ENCODE data around the gene IRGQ. TPM values are rescaled to one million over a fixed set of nuclear protein-coding genes. Genes with fewer than 3 reads are reported as not detected.

Gene IRGQ
- total RNA-seq, 6 donors from 2014 or later = 17.2 to 25.1 (median 23.2) TPM

- no peak overlapping the region for H3K4me3 ChIP-seq
- H3K27ac ChIP-seq = no peak overlapping the region
- peaks cover 0 to 2% (median 0%) of the 10 kb centered on the region in 4 donors for H3K4me1 ChIP-seq
- H3K36me3 ChIP-seq = no peaks in the 10 kb centered on the region
- 87 to 88% methylated on average over 1 to 5 of the region's 5 CpGs for WGBS, 2 donors
- TF ChIP-seq POLR2AphosphoS5 (IDR thresholded peaks at IDR 0.05) = no peak
- no peak for TF ChIP-seq POLR2A (IDR thresholded peaks at IDR 0.05)
- TF ChIP-seq EP300 (IDR thresholded peaks at IDR 0.05) = no peak
- TF ChIP-seq CTCF (IDR thresholded peaks at IDR 0.05) = no peak
- DNase-seq = no peak
- no peaks in the 10 kb centered on the region for H3K9me3 ChIP-seq
- peaks cover 0 to 3% (median 0%) of the 10 kb centered on the region in 4 donors for H3K27me3 ChIP-seq
- no peak for ATAC-seq (ENCODE audit: low FRiP score in 2 of 2)
Observed at GRCh38 chr19:43634068-43634467, 38.1 kb upstream of the IRGQ start.

GRCh38 chr19:43633520-43633919 lies 37.6 kb upstream of the IRGQ start:
- H3K4me3 ChIP-seq = no peak overlapping the region

GRCh38 chr19:43631491-43631890 lies 35.6 kb upstream of the IRGQ start:
- Histone ChIP-seq H3K4me1 (no peaks in the 10 kb centered on the region), H3K27me3 (no peaks in the 10 kb centered on the region), H3K9me3 (no peaks in the 10 kb centered on the region), H3K27ac (no peak overlapping the region), H3K4me3 (no peak overlapping the region), H3K36me3 (no peaks in the 10 kb centered on the region)
- DNase-seq (no peak), ATAC-seq (ENCODE audit: low FRiP score in 2 of 2) (no peak)
- TF ChIP-seq EP300 (IDR thresholded peaks at IDR 0.05) (no peak), CTCF (IDR thresholded peaks at IDR 0.05) (no peak), POLR2A (IDR thresholded peaks at IDR 0.05) (no peak), POLR2AphosphoS5 (IDR thresholded peaks at IDR 0.05) (no peak)
- 85 to 91% methylated on average over 5 of the region's 5 CpGs for WGBS, 2 donors

More at GRCh38 chr19:43633520-43633919, 37.6 kb upstream of the IRGQ start:
- Histone ChIP-seq H3K27me3 (no peaks in the 10 kb centered on the region), H3K36me3 (no peaks in the 10 kb centered on the region), H3K27ac (no peak overlapping the region), H3K4me1 (no peaks in the 10 kb centered on the region), H3K9me3 (no peaks in the 10 kb centered on the region)
- no peak for TF ChIP-seq CTCF (IDR thresholded peaks at IDR 0.05)
- TF ChIP-seq POLR2AphosphoS5 (IDR thresholded peaks at IDR 0.05) = no peak
- TF ChIP-seq EP300 (IDR thresholded peaks at IDR 0.05) = no peak
- TF ChIP-seq POLR2A (IDR thresholded peaks at IDR 0.05) = no peak
- WGBS, 2 donors = 91 to 97% methylated on average over 4 of the region's 4 CpGs
- ATAC-seq (ENCODE audit: low FRiP score in 2 of 2) (no peak), DNase-seq (no peak)

- Histone ChIP-seq H3K9me3 (no peaks in the 10 kb centered on the region), H3K27me3 (no peaks in the 10 kb centered on the region), H3K27ac (no peak overlapping the region), H3K36me3 (no peaks in the 10 kb centered on the region), H3K4me1 (peaks cover 0 to 5% (median 0%) of the 10 kb centered on the region in 4 donors), H3K4me3 (no peak overlapping the region)
- no peak for DNase-seq
- 89 to 100% methylated on average over 1 to 3 of the region's 3 CpGs for WGBS, 2 donors
- no peak for TF ChIP-seq POLR2A (IDR thresholded peaks at IDR 0.05)
- TF ChIP-seq EP300 (IDR thresholded peaks at IDR 0.05) = no peak
- no peak for ATAC-seq (ENCODE audit: low FRiP score in 2 of 2)
Observed at GRCh38 chr19:43628646-43629326, 32.9 kb upstream of the IRGQ start.

- H3K27me3 ChIP-seq = no peaks in the 10 kb centered on the region
- peaks cover 0 to 5% (median 0%) of the 10 kb centered on the region in 4 donors for H3K4me1 ChIP-seq
- no peaks in the 10 kb centered on the region for H3K36me3 ChIP-seq
- TF ChIP-seq EP300 (IDR thresholded peaks at IDR 0.05) (no peak), POLR2A (IDR thresholded peaks at IDR 0.05) (no peak), CTCF (IDR thresholded peaks at IDR 0.05) (no peak), POLR2AphosphoS5 (IDR thresholded peaks at IDR 0.05) (no peak)
- DNase-seq (no peak), ATAC-seq (ENCODE audit: low FRiP score in 2 of 2) (no peak)
- no peak overlapping the region for H3K4me3 ChIP-seq
- H3K9me3 ChIP-seq = no peaks in the 10 kb centered on the region
- 67 to 73% methylated on average over 17 of the region's 17 CpGs for WGBS, 2 donors
- no peak overlapping the region for H3K27ac ChIP-seq
Observed at GRCh38 chr19:43626838-43627237, 30.9 kb upstream of the IRGQ start.
